ENCODE results near the gene GMPPA. TPM values are rescaled to one million over a fixed set of nuclear protein-coding genes. Genes with fewer than 3 reads are reported as not detected.

The GMPPA gene
- total RNA-seq, 1 experiment from 2014 or later: 10.5 TPM

GRCh38 chr2:219488149-219488843, 10.4 kb upstream of the GMPPA start:
- Histone ChIP-seq H3K79me2 (ENCODE audit: low read length) (no peaks in the 10 kb centered on the region), H4K20me1 (ENCODE audit: insufficient read depth, low read depth, low read length) (no peaks in the 10 kb centered on the region), H2AFZ (ENCODE audit: low read length) (no peak overlapping the region), H3K27me3 (ENCODE audit: low read length) (no peaks in the 10 kb centered on the region), H3K9me2 (replicated peaks; ENCODE audit: insufficient read depth, low read length) (no peaks in the 10 kb centered on the region), H3K9ac (ENCODE audit: low read length) (no peak overlapping the region), H3K4me1 (ENCODE audit: low read length) (no peaks in the 10 kb centered on the region), H3K36me3 (ENCODE audit: insufficient read depth, low read length) (no peaks in the 10 kb centered on the region), H3K9me3 (ENCODE audit: low read length) (no peaks in the 10 kb centered on the region), H3K4me2 (ENCODE audit: low read depth, low read length, poor library complexity, severe bottlenecking) (no peak overlapping the region), H3K27ac (ENCODE audit: low read length) (no peak overlapping the region), H3K4me3 (ENCODE audit: low read length) (no peak overlapping the region)
- no peak for DNase-seq

GRCh38 chr2:219488844-219489194, 9.9 kb upstream of the GMPPA start:
- H3K4me1 ChIP-seq (ENCODE audit: low read length): no peaks in the 10 kb centered on the region
- H3K9me3 ChIP-seq (ENCODE audit: low read length): no peaks in the 10 kb centered on the region
- no peak overlapping the region for H3K4me2 ChIP-seq (ENCODE audit: low read depth, low read length, poor library complexity, severe bottlenecking)
- no peak overlapping the region for H2AFZ ChIP-seq (ENCODE audit: low read length)
- H4K20me1 ChIP-seq (ENCODE audit: insufficient read depth, low read depth, low read length): no peaks in the 10 kb centered on the region
- no peak overlapping the region for H3K9ac ChIP-seq (ENCODE audit: low read length)
- no peak overlapping the region for H3K4me3 ChIP-seq (ENCODE audit: low read length)
- H3K27ac ChIP-seq (ENCODE audit: low read length): no peak overlapping the region
- no peaks in the 10 kb centered on the region for H3K27me3 ChIP-seq (ENCODE audit: low read length)
- no peaks in the 10 kb centered on the region for H3K36me3 ChIP-seq (ENCODE audit: insufficient read depth, low read length)
- no peaks in the 10 kb centered on the region for H3K9me2 ChIP-seq (replicated peaks; ENCODE audit: insufficient read depth, low read length)
- no peaks in the 10 kb centered on the region for H3K79me2 ChIP-seq (ENCODE audit: low read length)
- no peak for DNase-seq

GRCh38 chr2:219489315-219489714, 9.4 kb upstream of the GMPPA start:
- Histone ChIP-seq H3K4me2 (ENCODE audit: low read depth, low read length, poor library complexity, severe bottlenecking) (no peak overlapping the region), H2AFZ (ENCODE audit: low read length) (no peak overlapping the region), H3K36me3 (ENCODE audit: insufficient read depth, low read length) (no peaks in the 10 kb centered on the region), H3K27ac (ENCODE audit: low read length) (no peak overlapping the region), H3K9me2 (replicated peaks; ENCODE audit: insufficient read depth, low read length) (no peaks in the 10 kb centered on the region), H3K9me3 (ENCODE audit: low read length) (no peaks in the 10 kb centered on the region), H4K20me1 (ENCODE audit: insufficient read depth, low read depth, low read length) (no peaks in the 10 kb centered on the region), H3K4me3 (ENCODE audit: low read length) (no peak overlapping the region), H3K79me2 (ENCODE audit: low read length) (no peaks in the 10 kb centered on the region), H3K9ac (ENCODE audit: low read length) (no peak overlapping the region), H3K4me1 (ENCODE audit: low read length) (no peaks in the 10 kb centered on the region), H3K27me3 (ENCODE audit: low read length) (no peaks in the 10 kb centered on the region)
- no peak for DNase-seq

GRCh38 chr2:219490186-219490585, 8.5 kb upstream of the GMPPA start:
- Histone ChIP-seq H3K9me2 (replicated peaks; ENCODE audit: insufficient read depth, low read length) (no peaks in the 10 kb centered on the region), H4K20me1 (ENCODE audit: insufficient read depth, low read depth, low read length) (no peaks in the 10 kb centered on the region), H3K27me3 (ENCODE audit: low read length) (no peaks in the 10 kb centered on the region), H2AFZ (ENCODE audit: low read length) (no peak overlapping the region), H3K79me2 (ENCODE audit: low read length) (no peaks in the 10 kb centered on the region), H3K36me3 (ENCODE audit: insufficient read depth, low read length) (no peaks in the 10 kb centered on the region), H3K4me3 (ENCODE audit: low read length) (no peak overlapping the region), H3K27ac (ENCODE audit: low read length) (no peak overlapping the region), H3K4me1 (ENCODE audit: low read length) (no peaks in the 10 kb centered on the region), H3K4me2 (ENCODE audit: low read depth, low read length, poor library complexity, severe bottlenecking) (no peak overlapping the region), H3K9me3 (ENCODE audit: low read length) (no peaks in the 10 kb centered on the region), H3K9ac (ENCODE audit: low read length) (no peak overlapping the region)
- DNase-seq: no peak

GRCh38 chr2:219490600-219491130, 8.0 kb upstream of the GMPPA start:
- no peaks in the 10 kb centered on the region for H3K36me3 ChIP-seq (ENCODE audit: insufficient read depth, low read length)
- H3K9me3 ChIP-seq (ENCODE audit: low read length): no peaks in the 10 kb centered on the region
- no peak for DNase-seq
- peaks cover 2% of the 10 kb centered on the region for H3K4me1 ChIP-seq (ENCODE audit: low read length)
- H3K27ac ChIP-seq (ENCODE audit: low read length): no peak overlapping the region
- H3K27me3 ChIP-seq (ENCODE audit: low read length): no peaks in the 10 kb centered on the region
- no peak overlapping the region for H3K9ac ChIP-seq (ENCODE audit: low read length)
- no peaks in the 10 kb centered on the region for H3K79me2 ChIP-seq (ENCODE audit: low read length)
- H2AFZ ChIP-seq (ENCODE audit: low read length): no peak overlapping the region
- H4K20me1 ChIP-seq (ENCODE audit: insufficient read depth, low read depth, low read length): no peaks in the 10 kb centered on the region
- H3K4me2 ChIP-seq (ENCODE audit: low read depth, low read length, poor library complexity, severe bottlenecking): no peak overlapping the region
- no peak overlapping the region for H3K4me3 ChIP-seq (ENCODE audit: low read length)
- H3K9me2 ChIP-seq (replicated peaks; ENCODE audit: insufficient read depth, low read length): no peaks in the 10 kb centered on the region

GRCh38 chr2:219491278-219491963, 7.3 kb upstream of the GMPPA start:
- no peak for DNase-seq
- H3K9ac ChIP-seq (ENCODE audit: low read length): no peak overlapping the region
- H3K27me3 ChIP-seq (ENCODE audit: low read length): no peaks in the 10 kb centered on the region
- no peaks in the 10 kb centered on the region for H3K36me3 ChIP-seq (ENCODE audit: insufficient read depth, low read length)
- peaks cover 5% of the 10 kb centered on the region for H3K4me1 ChIP-seq (ENCODE audit: low read length)
- no peak overlapping the region for H3K4me2 ChIP-seq (ENCODE audit: low read depth, low read length, poor library complexity, severe bottlenecking)
- H4K20me1 ChIP-seq (ENCODE audit: insufficient read depth, low read depth, low read length): no peaks in the 10 kb centered on the region
- no peaks in the 10 kb centered on the region for H3K9me2 ChIP-seq (replicated peaks; ENCODE audit: insufficient read depth, low read length)
- H3K4me3 ChIP-seq (ENCODE audit: low read length): no peak overlapping the region
- no peaks in the 10 kb centered on the region for H3K79me2 ChIP-seq (ENCODE audit: low read length)
- H3K27ac ChIP-seq (ENCODE audit: low read length): no peak overlapping the region
- H2AFZ ChIP-seq (ENCODE audit: low read length): no peak overlapping the region
- no peaks in the 10 kb centered on the region for H3K9me3 ChIP-seq (ENCODE audit: low read length)

- Histone ChIP-seq H3K4me3 (ENCODE audit: low read length) (no peak overlapping the region), H3K9me2 (replicated peaks; ENCODE audit: insufficient read depth, low read length) (no peaks in the 10 kb centered on the region), H3K9ac (ENCODE audit: low read length) (no peak overlapping the region), H3K4me2 (ENCODE audit: low read depth, low read length, poor library complexity, severe bottlenecking) (no peak overlapping the region), H4K20me1 (ENCODE audit: insufficient read depth, low read depth, low read length) (no peaks in the 10 kb centered on the region), H3K4me1 (ENCODE audit: low read length) (peaks cover 5% of the 10 kb centered on the region), H3K36me3 (ENCODE audit: insufficient read depth, low read length) (no peaks in the 10 kb centered on the region), H3K9me3 (ENCODE audit: low read length) (no peaks in the 10 kb centered on the region), H3K79me2 (ENCODE audit: low read length) (no peaks in the 10 kb centered on the region), H3K27me3 (ENCODE audit: low read length) (no peaks in the 10 kb centered on the region), H2AFZ (ENCODE audit: low read length) (no peak overlapping the region), H3K27ac (ENCODE audit: low read length) (no peak overlapping the region)
- no peak for DNase-seq
Observed at GRCh38 chr2:219492575-219492974, 6.1 kb upstream of the GMPPA start.

- Histone ChIP-seq H2AFZ (ENCODE audit: low read length) (no peak overlapping the region), H3K36me3 (ENCODE audit: insufficient read depth, low read length) (no peaks in the 10 kb centered on the region), H3K4me3 (ENCODE audit: low read length) (no peak overlapping the region), H3K27ac (ENCODE audit: low read length) (no peak overlapping the region), H3K9me3 (ENCODE audit: low read length) (no peaks in the 10 kb centered on the region), H4K20me1 (ENCODE audit: insufficient read depth, low read depth, low read length) (no peaks in the 10 kb centered on the region), H3K4me2 (ENCODE audit: low read depth, low read length, poor library complexity, severe bottlenecking) (no peak overlapping the region), H3K9me2 (replicated peaks; ENCODE audit: insufficient read depth, low read length) (no peaks in the 10 kb centered on the region), H3K27me3 (ENCODE audit: low read length) (no peaks in the 10 kb centered on the region), H3K4me1 (ENCODE audit: low read length) (peaks cover 5% of the 10 kb centered on the region), H3K79me2 (ENCODE audit: low read length) (no peaks in the 10 kb centered on the region), H3K9ac (ENCODE audit: low read length) (no peak overlapping the region)
- DNase-seq: no peak
Observed at GRCh38 chr2:219493086-219493485, 5.6 kb upstream of the GMPPA start.

All from Karpas-422 (cell line).